Myocyte (in vitro differentiated cells): Measurements from ENCODE around the gene EEF1A2. TPM values are rescaled to one million over a fixed set of nuclear protein-coding genes. Genes with fewer than 3 reads are reported as not detected.

Source experiments
- DNase-seq: peaks from one replicate; pipeline ENCODE4 v3.0.0-alpha.2; 2012; ENCODE audit warnings: low read depth
- total RNA-seq: library from RNA; depleted of rRNA; stranded (reverse); fragments of >200 nt; gene quantifications from 2 replicates; pipeline ENCODE4 v1.2.3, GENCODE V29; 2014

The EEF1A2 gene
- total RNA-seq, 1 donor from 2014 or later: 456 TPM

- DNase-seq: no peak
Measured at GRCh38 chr20:63455568-63455859, 43.4 kb downstream of the EEF1A2 start.

- no peak for DNase-seq
Measured at GRCh38 chr20:63454731-63455567, 43.9 kb downstream of the EEF1A2 start.

GRCh38 chr20:63452821-63453523 is 45.9 kb downstream of the EEF1A2 start:
- DNase-seq: peak; percentile 39

- DNase-seq: no peak
Measured at GRCh38 chr20:63452341-63452740, 46.5 kb downstream of the EEF1A2 start.

- DNase-seq: no peak
Measured at GRCh38 chr20:63451821-63452220, 47.1 kb downstream of the EEF1A2 start.

- DNase-seq: no peak
Measured at GRCh38 chr20:63449796-63450730, 48.8 kb downstream of the EEF1A2 start.

- DNase-seq: no peak
Measured at GRCh38 chr20:63449025-63449424, 49.9 kb downstream of the EEF1A2 start.

GRCh38 chr20:63448031-63448430 is 50.9 kb downstream of the EEF1A2 start:
- DNase-seq: no peak

- DNase-seq: no peak
Measured at GRCh38 chr20:63447320-63447719, 51.6 kb downstream of the EEF1A2 start.

GRCh38 chr20:63446216-63447024 is 52.5 kb downstream of the EEF1A2 start:
- no peak for DNase-seq

GRCh38 chr20:63445075-63445734 is 53.7 kb downstream of the EEF1A2 start:
- DNase-seq: no peak

- no peak for DNase-seq
Measured at GRCh38 chr20:63444548-63444947, 54.3 kb downstream of the EEF1A2 start.

GRCh38 chr20:63443606-63444395 is 55.1 kb downstream of the EEF1A2 start:
- no peak for DNase-seq

GRCh38 chr20:63442100-63442493 is 56.8 kb downstream of the EEF1A2 start:
- DNase-seq: peak; percentile 47

- no peak for DNase-seq
Measured at GRCh38 chr20:63441136-63442099, 57.5 kb downstream of the EEF1A2 start.

- DNase-seq: no peak
Measured at GRCh38 chr20:63440366-63440955, 58.4 kb downstream of the EEF1A2 start.

- DNase-seq: no peak
Measured at GRCh38 chr20:63439866-63440265, 59.0 kb downstream of the EEF1A2 start.

- no peak for DNase-seq
Measured at GRCh38 chr20:63438121-63438520, 60.8 kb downstream of the EEF1A2 start.
